ENCODE results near the gene NEUROD2.

GRCh38 chr17:39562395-39562794 lies 45.3 kb downstream of the NEUROD2 start:
- TF ChIP-seq REST (IDR thresholded peaks at IDR 0.05; ENCODE audit: insufficient read depth in 1 of 2, low read depth in 2 of 2, low read length in 2 of 2) (no peak), POLR2AphosphoS5 (IDR thresholded peaks at IDR 0.05; ENCODE audit: low read depth, low read length) (no peak), SIN3A (IDR thresholded peaks at IDR 0.05; ENCODE audit: borderline replicate concordance, insufficient read depth, low read length) (no peak)

Data from PFSK-1 (cell line).